CD14-positive monocyte (primary cell): Measurements from ENCODE around the gene IZUMO3. TPM values are rescaled to one million over a fixed set of nuclear protein-coding genes. Genes with fewer than 3 reads are reported as not detected.

Source experiments
- DNase-seq, 3 donors: peaks; one replicate each; pipeline ENCODE4 v3.0.0-alpha.2; 2011 to 2022
- H2AFZ ChIP-seq: 2 replicates; pipeline ENCODE4 v1.6.0; 2012; ENCODE audit warnings: mild to moderate bottlenecking, low read depth, low read length, inconsistent platforms; ENCODE audit not compliant: insufficient read depth, poor library complexity, severe bottlenecking
- H3K27ac ChIP-seq, 2 donors: 1 replicate in 1 of 2; 2 replicates in 1 of 2; pipeline ENCODE4 v1.5.1; 2012 to 2013; ENCODE audit warnings: low read length in 2 of 2, control low read depth in 1 of 2, inconsistent platforms in 1 of 2, low read depth in 1 of 2, mild to moderate bottlenecking in 1 of 2
- H3K27me3 ChIP-seq, 2 donors: one replicate each; pipeline versions ENCODE4 v1.6.0 to v1.6.1; 2011 to 2013; ENCODE audit warnings: low read length in 2 of 2; ENCODE audit not compliant: control insufficient read depth in 2 of 2, insufficient read depth in 2 of 2
- H3K36me3 ChIP-seq, 2 donors: replicated peaks in 1 of 2; 1 replicate in 1 of 2; 2 replicates in 1 of 2; pipeline versions ENCODE4 v1.5.1 to v1.6.1; 2012 to 2013; ENCODE audit warnings: low read length in 2 of 2, control low read depth in 1 of 2, inconsistent platforms in 1 of 2, mild to moderate bottlenecking in 1 of 2; ENCODE audit not compliant: insufficient read depth in 2 of 2, control insufficient read depth in 1 of 2
- H3K4me1 ChIP-seq, 2 donors: 1 replicate in 1 of 2; 2 replicates in 1 of 2; pipeline versions ENCODE4 v1.5.1 to v1.6.1; 2012 to 2013; ENCODE audit warnings: low read length in 2 of 2, control low read depth in 1 of 2, inconsistent platforms in 1 of 2, mild to moderate bottlenecking in 1 of 2, moderate library complexity in 1 of 2; ENCODE audit not compliant: insufficient read depth in 2 of 2, control insufficient read depth in 1 of 2
- H3K4me2 ChIP-seq: replicated peaks from 2 replicates; pipeline ENCODE3; 2012; ENCODE audit warnings: low read length, moderate library complexity, mild to moderate bottlenecking; ENCODE audit not compliant: poor library complexity, severe bottlenecking; ENCODE audit errors: extremely low read depth
- H3K4me3 ChIP-seq, 3 experiments: fragments of 200-600 bp in 1 of 3; sonication (generic) in 1 of 3; replicated peaks in 1 of 3; 1 replicate in 2 of 3; 2 replicates in 1 of 3; pipeline ENCODE4 v1.5.1; 2011 to 2013; ENCODE audit warnings: low read length in 3 of 3, mild to moderate bottlenecking in 3 of 3, control low read depth in 2 of 3, low read depth in 2 of 3, inconsistent platforms in 1 of 3, moderate library complexity in 1 of 3
- H3K79me2 ChIP-seq: 2 replicates; pipeline ENCODE4 v1.6.0; 2012; ENCODE audit warnings: mild to moderate bottlenecking, control low read depth, inconsistent platforms, low read length, moderate library complexity; ENCODE audit not compliant: insufficient read depth
- H3K9ac ChIP-seq: 2 replicates; pipeline ENCODE4 v1.6.0; 2017; ENCODE audit warnings: low read length, mild to moderate bottlenecking; ENCODE audit not compliant: insufficient read depth, poor library complexity, severe bottlenecking
- H3K9me3 ChIP-seq, 2 donors: replicated peaks in 1 of 2; 1 replicate in 1 of 2; 2 replicates in 1 of 2; pipeline versions ENCODE4 v1.5.1 to v1.6.1; 2012 to 2013; ENCODE audit warnings: low read length in 2 of 2, control low read depth in 1 of 2; ENCODE audit not compliant: control insufficient read depth in 1 of 2, insufficient read depth in 1 of 2
- H4K20me1 ChIP-seq: 2 replicates; pipeline ENCODE4 v1.6.0; 2012; ENCODE audit warnings: mild to moderate bottlenecking, low read length, control low read depth, moderate library complexity; ENCODE audit not compliant: insufficient read depth
- H3K27ac Mint-ChIP-seq, 7 donors: one replicate each; pipeline ENCODE4 v1.8.0; 2020; ENCODE audit warnings: mild to moderate bottlenecking in 7 of 7, mixed read lengths in 7 of 7, moderate library complexity in 6 of 7, inconsistent platforms in 2 of 7
- H3K27me3 Mint-ChIP-seq, 3 donors: one replicate each; pipeline ENCODE4 v1.8.0; 2021 to 2022; ENCODE audit warnings: low read depth in 3 of 3, mild to moderate bottlenecking in 3 of 3, mixed read lengths in 3 of 3, moderate library complexity in 3 of 3, inconsistent platforms in 1 of 3
- H3K36me3 Mint-ChIP-seq, 2 donors: one replicate each; pipeline ENCODE4 v1.8.0; 2020; ENCODE audit warnings: mixed read lengths in 2 of 2, inconsistent platforms in 1 of 2, mild to moderate bottlenecking in 1 of 2
- H3K4me1 Mint-ChIP-seq: one replicate; pipeline ENCODE4 v1.8.0; 2020; ENCODE audit warnings: mild to moderate bottlenecking, mixed read lengths
- H3K4me3 Mint-ChIP-seq, 2 donors: one replicate each; pipeline ENCODE4 v1.8.0; 2020; ENCODE audit warnings: mild to moderate bottlenecking in 2 of 2, mixed read lengths in 2 of 2, moderate library complexity in 1 of 2
- H3K9me3 Mint-ChIP-seq, 7 donors: one replicate each; pipeline ENCODE4 v1.8.0; 2020 to 2022; ENCODE audit warnings: mixed read lengths in 7 of 7, mild to moderate bottlenecking in 6 of 7, moderate library complexity in 6 of 7, inconsistent platforms in 2 of 7
- WGBS: methylation state at CpG from one replicate; pipeline ENCODE4 v1.1.5; 2013; ENCODE audit warnings: missing lambda C conversion rate; ENCODE audit not compliant: insufficient coverage; 5-methylcytosine and 5-hydroxymethylcytosine counted together
- intact Hi-C, 2 donors: fragments of 100-400 bp; cut with micrococcal nuclease; formaldehyde crosslinking; loops; one replicate each; pipeline versions ENCODE4 v1.15.0 to v1.15.1; 2023
- polyA plus RNA-seq, 3 donors: library from polyadenylated mRNA; depleted of rRNA in 1 of 3; unstranded in 2 of 3; stranded (reverse) in 1 of 3; fragments of 300-500 nt in 2 of 3; fragments of >200 nt in 1 of 3; fragmentation: Illumina TruSeq in 2 of 3; gene quantifications; 1 replicate in 2 of 3; 2 replicates in 1 of 3; pipeline ENCODE4 v1.2.3, GENCODE V29; 2012 to 2021
- TF ChIP-seq, protein P1 (sequence below): fragments of 200-600 bp; IDR thresholded peaks from one replicate; pipeline ENCODE4 v1.8.0; 2022; ENCODE audit warnings: antibody characterized with exemption, mild to moderate bottlenecking

The IZUMO3 gene
- polyA plus RNA-seq, 3 donors = not detected

DNA sequence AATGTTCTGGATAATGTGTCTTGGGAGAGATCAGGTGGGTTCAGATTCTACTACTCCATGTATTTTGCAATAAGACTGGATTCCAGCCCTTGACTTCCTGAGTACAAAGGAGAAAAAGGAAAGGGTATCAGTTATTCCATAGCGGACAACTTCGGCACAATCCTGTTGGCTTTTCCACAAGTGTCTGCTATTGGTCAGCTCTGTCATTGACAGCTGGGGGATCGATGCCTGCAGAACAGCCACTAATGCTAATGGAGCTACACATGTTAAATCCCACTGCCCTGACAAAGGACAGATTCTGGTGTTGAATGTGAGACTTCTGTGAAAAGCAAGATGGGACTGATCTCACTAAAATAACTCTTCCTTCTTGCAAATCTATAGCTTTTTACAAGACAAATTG, 41.2 kb downstream of the IZUMO3 start:
- intact Hi-C loops = no loop called here
- Histone ChIP-seq H3K4me2 (no peak overlapping the region), H3K4me3 (no peak overlapping the region), H3K9ac (no peak overlapping the region), H3K9me3 (peaks cover 0 to 11% of the 10 kb centered on the region in 2 donors), H4K20me1 (no peaks in the 10 kb centered on the region), H3K36me3 (no peaks in the 10 kb centered on the region), H2AFZ (no peak overlapping the region), H3K27me3 (no peaks in the 10 kb centered on the region), H3K4me1 (no peaks in the 10 kb centered on the region), H3K27ac (no peak overlapping the region), H3K79me2 (no peaks in the 10 kb centered on the region)
- Mint-ChIP-seq H3K27ac (no peak overlapping the region), H3K9me3 (peaks cover 1 to 7% (median 3%) of the 10 kb centered on the region in 7 donors), H3K4me3 (no peak overlapping the region), H3K27me3 (no peaks in the 10 kb centered on the region), H3K36me3 (no peaks in the 10 kb centered on the region), H3K4me1 (no peaks in the 10 kb centered on the region)
- TF ChIP-seq, protein P1, sequence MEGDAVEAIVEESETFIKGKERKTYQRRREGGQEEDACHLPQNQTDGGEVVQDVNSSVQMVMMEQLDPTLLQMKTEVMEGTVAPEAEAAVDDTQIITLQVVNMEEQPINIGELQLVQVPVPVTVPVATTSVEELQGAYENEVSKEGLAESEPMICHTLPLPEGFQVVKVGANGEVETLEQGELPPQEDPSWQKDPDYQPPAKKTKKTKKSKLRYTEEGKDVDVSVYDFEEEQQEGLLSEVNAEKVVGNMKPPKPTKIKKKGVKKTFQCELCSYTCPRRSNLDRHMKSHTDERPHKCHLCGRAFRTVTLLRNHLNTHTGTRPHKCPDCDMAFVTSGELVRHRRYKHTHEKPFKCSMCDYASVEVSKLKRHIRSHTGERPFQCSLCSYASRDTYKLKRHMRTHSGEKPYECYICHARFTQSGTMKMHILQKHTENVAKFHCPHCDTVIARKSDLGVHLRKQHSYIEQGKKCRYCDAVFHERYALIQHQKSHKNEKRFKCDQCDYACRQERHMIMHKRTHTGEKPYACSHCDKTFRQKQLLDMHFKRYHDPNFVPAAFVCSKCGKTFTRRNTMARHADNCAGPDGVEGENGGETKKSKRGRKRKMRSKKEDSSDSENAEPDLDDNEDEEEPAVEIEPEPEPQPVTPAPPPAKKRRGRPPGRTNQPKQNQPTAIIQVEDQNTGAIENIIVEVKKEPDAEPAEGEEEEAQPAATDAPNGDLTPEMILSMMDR = no peak
- DNase-seq = no peak
- 97% methylated on average over 3 of the region's 3 CpGs for WGBS

DNA sequence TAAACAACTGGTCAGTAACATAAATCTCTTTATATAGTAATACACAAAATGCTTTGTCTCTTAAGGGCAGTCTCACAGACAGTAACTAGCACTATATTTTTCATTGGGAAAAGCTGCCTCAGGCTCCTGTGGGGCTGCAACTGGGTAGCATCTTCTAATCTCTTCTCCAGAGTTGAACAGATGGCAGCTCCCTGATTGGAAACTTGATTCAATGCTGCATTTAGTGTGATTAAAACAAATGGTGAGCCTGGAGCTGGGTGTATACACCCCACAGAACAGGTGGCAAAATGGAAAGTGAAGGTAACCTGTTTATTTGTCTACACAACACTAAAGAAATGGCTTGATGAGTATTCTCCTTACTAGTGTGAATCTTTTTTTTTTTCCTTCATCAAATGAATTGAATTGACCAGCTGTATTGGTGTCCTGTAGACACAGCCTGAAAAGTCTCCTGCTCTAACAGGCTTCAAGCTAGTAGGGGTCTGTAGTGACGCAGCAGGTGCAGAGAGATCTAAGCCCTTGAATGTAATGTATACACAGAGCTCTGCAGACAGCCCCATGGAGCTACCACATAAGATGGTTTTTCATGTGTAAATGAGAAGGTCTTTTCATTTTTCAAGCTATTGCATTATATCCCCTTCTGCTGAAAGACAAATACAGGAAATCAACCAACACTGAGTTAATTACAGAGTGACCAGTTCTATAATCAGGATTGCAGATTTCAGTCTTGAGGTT, 43.3 kb downstream of the IZUMO3 start:
- Histone ChIP-seq H3K9ac (no peak overlapping the region), H3K27me3 (no peaks in the 10 kb centered on the region), H3K79me2 (no peaks in the 10 kb centered on the region), H3K4me2 (no peak overlapping the region), H3K27ac (no peak overlapping the region), H3K4me1 (no peaks in the 10 kb centered on the region), H4K20me1 (no peaks in the 10 kb centered on the region), H3K9me3 (peaks cover 0 to 11% of the 10 kb centered on the region in 2 donors), H3K4me3 (no peak overlapping the region), H3K36me3 (no peaks in the 10 kb centered on the region), H2AFZ (no peak overlapping the region)
- Mint-ChIP-seq H3K36me3 (no peaks in the 10 kb centered on the region), H3K27ac (no peak overlapping the region), H3K27me3 (no peaks in the 10 kb centered on the region), H3K9me3 (peaks cover 0 to 5% (median 2%) of the 10 kb centered on the region in 7 donors), H3K4me1 (no peaks in the 10 kb centered on the region), H3K4me3 (no peak overlapping the region)
- 80% methylated on average over 1 of the region's 1 CpG for WGBS
- intact Hi-C loops = no loop called here
- TF ChIP-seq, protein P1 = no peak
- no peak for DNase-seq
